Measurements from ENCODE around the gene DNM3.

Gene DNM3

GRCh38 chr1:172456344-172456769, 615.1 kb downstream of the DNM3 start:
- no peak for DNase-seq (ENCODE audit: low spot score)

GRCh38 chr1:172457479-172458130, 616.3 kb downstream of the DNM3 start:
- no peak for DNase-seq (ENCODE audit: low spot score)

- DNase-seq (ENCODE audit: low spot score): no peak
Observed at GRCh38 chr1:172460177-172460576, 618.9 kb downstream of the DNM3 start.

- no peak for DNase-seq (ENCODE audit: low spot score)
Observed at GRCh38 chr1:172460887-172461315, 619.6 kb downstream of the DNM3 start.

All from globus pallidus (tissue), 1 donor.